Measurements from ENCODE around the gene KIAA0825.

DNA sequence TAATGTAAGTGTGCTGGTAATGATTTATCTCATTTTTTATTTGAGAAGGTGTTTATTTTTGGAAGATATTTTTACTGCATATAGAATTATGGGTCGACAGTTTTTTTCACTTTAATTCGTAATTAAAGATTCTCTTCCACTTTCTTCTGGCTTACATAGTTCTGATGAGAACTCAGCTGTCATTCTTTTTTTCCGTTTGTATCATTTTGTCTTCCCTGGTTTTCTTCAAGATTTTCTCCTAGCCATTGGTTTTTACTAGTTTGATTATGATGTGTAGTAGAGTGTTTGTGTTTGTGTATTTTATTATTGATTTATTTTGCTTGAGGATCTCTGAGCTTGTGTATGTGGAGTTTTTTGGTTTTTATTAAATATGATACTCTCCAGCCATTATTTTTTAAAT is 21.8 kb upstream of the KIAA0825 start:
- TF ChIP-seq, protein P1, sequence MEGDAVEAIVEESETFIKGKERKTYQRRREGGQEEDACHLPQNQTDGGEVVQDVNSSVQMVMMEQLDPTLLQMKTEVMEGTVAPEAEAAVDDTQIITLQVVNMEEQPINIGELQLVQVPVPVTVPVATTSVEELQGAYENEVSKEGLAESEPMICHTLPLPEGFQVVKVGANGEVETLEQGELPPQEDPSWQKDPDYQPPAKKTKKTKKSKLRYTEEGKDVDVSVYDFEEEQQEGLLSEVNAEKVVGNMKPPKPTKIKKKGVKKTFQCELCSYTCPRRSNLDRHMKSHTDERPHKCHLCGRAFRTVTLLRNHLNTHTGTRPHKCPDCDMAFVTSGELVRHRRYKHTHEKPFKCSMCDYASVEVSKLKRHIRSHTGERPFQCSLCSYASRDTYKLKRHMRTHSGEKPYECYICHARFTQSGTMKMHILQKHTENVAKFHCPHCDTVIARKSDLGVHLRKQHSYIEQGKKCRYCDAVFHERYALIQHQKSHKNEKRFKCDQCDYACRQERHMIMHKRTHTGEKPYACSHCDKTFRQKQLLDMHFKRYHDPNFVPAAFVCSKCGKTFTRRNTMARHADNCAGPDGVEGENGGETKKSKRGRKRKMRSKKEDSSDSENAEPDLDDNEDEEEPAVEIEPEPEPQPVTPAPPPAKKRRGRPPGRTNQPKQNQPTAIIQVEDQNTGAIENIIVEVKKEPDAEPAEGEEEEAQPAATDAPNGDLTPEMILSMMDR (IDR thresholded peaks at IDR 0.05; ENCODE audit: control extremely low read depth in 1 of 3, insufficient read depth in 1 of 3, low read depth in 1 of 3, low read length in 3 of 3): no peak
- no peak for TF ChIP-seq TCF12 (IDR thresholded peaks at IDR 0.05; ENCODE audit: low read depth, low read length)
- no peak for TF ChIP-seq MAFK (IDR thresholded peaks at IDR 0.05; ENCODE audit: low read depth, low read length)
- no peak for TF ChIP-seq POLR2AphosphoS5 (IDR thresholded peaks at IDR 0.05; ENCODE audit: low read depth, low read length)
